HepG2 (cell line): ENCODE results near the gene UXS1.

Source experiments
- AFF4 ChIP-seq: sonication (generic); formaldehyde crosslinking; IDR thresholded peaks from 2 replicates; pipeline ENCODE4 v1.4.0; 2020; ENCODE audit warnings: missing genetic modification reagents
- CREM ChIP-seq, 2 experiments: sonication (generic) in 1 of 2; formaldehyde crosslinking in 1 of 2; IDR thresholded peaks; 2 replicates each; pipeline versions ENCODE4 v1.4.0 to v1.6.1; 2016 to 2020; ENCODE audit warnings: antibody characterized with exemption in 1 of 2, mild to moderate bottlenecking in 1 of 2, missing genetic modification reagents in 1 of 2
- FOXK1 ChIP-seq: sonication (generic); formaldehyde crosslinking; IDR thresholded peaks from 2 replicates; pipeline ENCODE4 v1.4.0; 2020; ENCODE audit warnings: low read depth, missing genetic modification reagents, borderline replicate concordance
- FOXM1 ChIP-seq: sonication (generic); formaldehyde crosslinking; IDR thresholded peaks from 2 replicates; pipeline ENCODE4 v1.5.0; 2020; ENCODE audit warnings: missing genetic modification reagents
- FOXP1 ChIP-seq, 2 experiments: fragments of 450-650 bp in 1 of 2; IDR thresholded peaks; 2 replicates each; pipeline ENCODE4 v1.6.1; 2017 to 2018; ENCODE audit warnings: antibody characterized with exemption in 1 of 2
- JUNB ChIP-seq: sonication (generic); formaldehyde crosslinking; IDR thresholded peaks from 2 replicates; pipeline ENCODE4 v1.8.0; 2022; ENCODE audit warnings: missing genetic modification reagents, mild to moderate bottlenecking, borderline replicate concordance
- KAT7 ChIP-seq: IDR thresholded peaks from 2 replicates; pipeline ENCODE4 v1.6.1; 2018; ENCODE audit warnings: borderline replicate concordance, missing compliant biosample characterization
- TCF12 ChIP-seq, 2 experiments: fragments of 450-650 bp in 1 of 2; sonication (generic) in 1 of 2; formaldehyde crosslinking in 1 of 2; IDR thresholded peaks; 2 replicates each; pipeline versions ENCODE4 v1.6.1 to v1.8.0; 2017 to 2022; ENCODE audit warnings: antibody characterized with exemption in 1 of 2, mild to moderate bottlenecking in 1 of 2, missing genetic modification reagents in 1 of 2, moderate library complexity in 1 of 2
- ZNF124 ChIP-seq: sonication (generic); formaldehyde crosslinking; IDR thresholded peaks from 2 replicates; pipeline ENCODE4 v1.4.0; 2020; ENCODE audit warnings: missing genetic modification reagents
- TF ChIP-seq, protein P1 (sequence below): sonication (generic); formaldehyde crosslinking; IDR thresholded peaks from 2 replicates; pipeline ENCODE4 v1.5.0; 2020; ENCODE audit warnings: mild to moderate bottlenecking, missing genetic modification reagents
- TF ChIP-seq, protein P2 (sequence below): sonication (generic); formaldehyde crosslinking; IDR thresholded peaks from 2 replicates; pipeline ENCODE4 v1.5.0; 2020; ENCODE audit warnings: mild to moderate bottlenecking, missing genetic modification reagents, moderate library complexity
- TF ChIP-seq, protein P3 (sequence below): sonication (generic); formaldehyde crosslinking; IDR thresholded peaks from 2 replicates; pipeline ENCODE4 v1.5.0; 2020; ENCODE audit warnings: missing genetic modification reagents

DNA sequence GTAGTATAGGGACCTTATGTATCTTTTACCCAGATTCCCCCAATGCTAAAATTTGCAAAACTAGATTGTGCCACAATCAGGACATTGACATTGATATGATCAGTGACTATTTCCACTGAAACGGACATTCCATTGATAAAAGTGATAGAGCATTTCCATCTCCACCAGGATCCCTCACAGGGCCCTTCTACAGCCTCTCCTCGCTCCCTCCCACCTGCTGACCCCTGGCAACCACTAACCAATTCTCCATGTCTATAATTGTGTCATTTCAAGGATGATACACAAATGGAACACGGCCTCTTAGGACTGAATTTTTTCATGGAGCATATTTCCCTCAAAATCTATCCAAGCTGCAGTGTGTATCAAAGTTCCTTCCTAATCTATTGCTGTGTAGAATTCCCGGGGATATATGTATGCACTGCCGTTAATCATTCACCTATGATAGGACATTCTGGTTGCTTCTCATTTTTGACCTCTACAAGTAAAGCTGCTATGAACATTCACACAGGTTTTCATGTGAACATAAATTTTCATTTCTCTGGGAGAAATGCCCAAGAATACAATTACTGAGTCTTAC is 67.3 kb downstream of the UXS1 start:
- 0 out of 2 replicates have a peak, but pooled peaks have one; percentile 29 for TF ChIP-seq ZNF124
- no peak; the same call in 1 of the 2 replicates for TF ChIP-seq JUNB
- TF ChIP-seq FOXK1 (CRISPR knock-in tag) = no peak
- TF ChIP-seq, protein P1, sequence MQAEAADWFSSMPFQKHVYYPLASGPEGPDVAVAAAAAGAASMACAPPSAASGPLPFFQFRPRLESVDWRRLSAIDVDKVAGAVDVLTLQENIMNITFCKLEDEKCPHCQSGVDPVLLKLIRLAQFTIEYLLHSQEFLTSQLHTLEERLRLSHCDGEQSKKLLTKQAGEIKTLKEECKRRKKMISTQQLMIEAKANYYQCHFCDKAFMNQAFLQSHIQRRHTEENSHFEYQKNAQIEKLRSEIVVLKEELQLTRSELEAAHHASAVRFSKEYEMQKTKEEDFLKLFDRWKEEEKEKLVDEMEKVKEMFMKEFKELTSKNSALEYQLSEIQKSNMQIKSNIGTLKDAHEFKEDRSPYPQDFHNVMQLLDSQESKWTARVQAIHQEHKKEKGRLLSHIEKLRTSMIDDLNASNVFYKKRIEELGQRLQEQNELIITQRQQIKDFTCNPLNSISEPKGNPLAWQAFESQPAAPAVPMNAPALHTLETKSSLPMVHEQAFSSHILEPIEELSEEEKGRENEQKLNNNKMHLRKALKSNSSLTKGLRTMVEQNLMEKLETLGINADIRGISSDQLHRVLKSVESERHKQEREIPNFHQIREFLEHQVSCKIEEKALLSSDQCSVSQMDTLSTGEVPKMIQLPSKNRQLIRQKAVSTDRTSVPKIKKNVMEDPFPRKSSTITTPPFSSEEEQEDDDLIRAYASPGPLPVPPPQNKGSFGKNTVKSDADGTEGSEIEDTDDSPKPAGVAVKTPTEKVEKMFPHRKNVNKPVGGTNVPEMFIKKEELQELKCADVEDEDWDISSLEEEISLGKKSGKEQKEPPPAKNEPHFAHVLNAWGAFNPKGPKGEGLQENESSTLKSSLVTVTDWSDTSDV = no peak
- no peak for TF ChIP-seq KAT7 (CRISPR knock-in tag)
- TF ChIP-seq, protein P2, sequence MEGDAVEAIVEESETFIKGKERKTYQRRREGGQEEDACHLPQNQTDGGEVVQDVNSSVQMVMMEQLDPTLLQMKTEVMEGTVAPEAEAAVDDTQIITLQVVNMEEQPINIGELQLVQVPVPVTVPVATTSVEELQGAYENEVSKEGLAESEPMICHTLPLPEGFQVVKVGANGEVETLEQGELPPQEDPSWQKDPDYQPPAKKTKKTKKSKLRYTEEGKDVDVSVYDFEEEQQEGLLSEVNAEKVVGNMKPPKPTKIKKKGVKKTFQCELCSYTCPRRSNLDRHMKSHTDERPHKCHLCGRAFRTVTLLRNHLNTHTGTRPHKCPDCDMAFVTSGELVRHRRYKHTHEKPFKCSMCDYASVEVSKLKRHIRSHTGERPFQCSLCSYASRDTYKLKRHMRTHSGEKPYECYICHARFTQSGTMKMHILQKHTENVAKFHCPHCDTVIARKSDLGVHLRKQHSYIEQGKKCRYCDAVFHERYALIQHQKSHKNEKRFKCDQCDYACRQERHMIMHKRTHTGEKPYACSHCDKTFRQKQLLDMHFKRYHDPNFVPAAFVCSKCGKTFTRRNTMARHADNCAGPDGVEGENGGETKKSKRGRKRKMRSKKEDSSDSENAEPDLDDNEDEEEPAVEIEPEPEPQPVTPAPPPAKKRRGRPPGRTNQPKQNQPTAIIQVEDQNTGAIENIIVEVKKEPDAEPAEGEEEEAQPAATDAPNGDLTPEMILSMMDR (CRISPR knock-in tag) = no peak
- no peak for TF ChIP-seq TCF12 (IDR thresholded peaks at IDR 0.05)
- no peak for TF ChIP-seq TCF12 (CRISPR knock-in tag; IDR thresholded peaks at IDR 0.05)
- TF ChIP-seq, protein P3, sequence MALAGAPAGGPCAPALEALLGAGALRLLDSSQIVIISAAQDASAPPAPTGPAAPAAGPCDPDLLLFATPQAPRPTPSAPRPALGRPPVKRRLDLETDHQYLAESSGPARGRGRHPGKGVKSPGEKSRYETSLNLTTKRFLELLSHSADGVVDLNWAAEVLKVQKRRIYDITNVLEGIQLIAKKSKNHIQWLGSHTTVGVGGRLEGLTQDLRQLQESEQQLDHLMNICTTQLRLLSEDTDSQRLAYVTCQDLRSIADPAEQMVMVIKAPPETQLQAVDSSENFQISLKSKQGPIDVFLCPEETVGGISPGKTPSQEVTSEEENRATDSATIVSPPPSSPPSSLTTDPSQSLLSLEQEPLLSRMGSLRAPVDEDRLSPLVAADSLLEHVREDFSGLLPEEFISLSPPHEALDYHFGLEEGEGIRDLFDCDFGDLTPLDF = no peak
- no peak for TF ChIP-seq AFF4 (CRISPR knock-in tag)
- no peak for TF ChIP-seq FOXP1 (IDR thresholded peaks at IDR 0.05)
- TF ChIP-seq FOXP1 (CRISPR knock-in tag; IDR thresholded peaks at IDR 0.05) = no peak
- TF ChIP-seq FOXM1 (CRISPR knock-in tag) = no peak
- peak; percentile 41; the same call in 1 of the 2 replicates for TF ChIP-seq CREM (IDR thresholded peaks at IDR 0.05)
- no peak for TF ChIP-seq CREM (CRISPR knock-in tag; IDR thresholded peaks at IDR 0.05)
